Stimulated activated naive B cell treated with anti-CD40 and anti-IgM and Interleukin-4, amounts not matched to agents 10 μg/mL and 1 μg/mL and 100 μg/mL, for 72 hours (primary cell): Measurements from ENCODE around the gene THPO.

Experiments
- ATAC-seq, 2 donors: fragments of 150-1000 bp; cut with Tn5 transposase; replicated peaks; 2 replicates each; pipeline ENCODE4 v1.10.0; 2021; ENCODE audit warnings: moderate library complexity in 1 of 2
- DNase-seq: peaks from one replicate; pipeline ENCODE4 v3.0.0; 2021
- H3K27ac Mint-ChIP-seq: one replicate; pipeline ENCODE4 v1.8.0; 2022; ENCODE audit warnings: mild to moderate bottlenecking, mixed read lengths
- H3K27me3 Mint-ChIP-seq, 2 donors: one replicate each; pipeline ENCODE4 v1.8.0; 2022; ENCODE audit warnings: mixed read lengths in 2 of 2
- H3K36me3 Mint-ChIP-seq, 2 donors: one replicate each; pipeline ENCODE4 v1.8.0; 2022; ENCODE audit warnings: mixed read lengths in 2 of 2, mild to moderate bottlenecking in 1 of 2
- H3K4me1 Mint-ChIP-seq, 2 donors: one replicate each; pipeline ENCODE4 v1.8.0; 2022; ENCODE audit warnings: mixed read lengths in 2 of 2, mild to moderate bottlenecking in 1 of 2
- H3K4me3 Mint-ChIP-seq, 2 donors: one replicate each; pipeline ENCODE4 v1.8.0; 2022; ENCODE audit warnings: mild to moderate bottlenecking in 2 of 2, mixed read lengths in 2 of 2, moderate library complexity in 1 of 2
- H3K9me3 Mint-ChIP-seq, 2 donors: one replicate each; pipeline ENCODE4 v1.8.0; 2022; ENCODE audit warnings: mixed read lengths in 2 of 2, mild to moderate bottlenecking in 1 of 2

THPO gene

GRCh38 chr3:184354121-184354728 is 23.8 kb downstream of the THPO start:
- Mint-ChIP-seq H3K4me1 (no peaks in the 10 kb centered on the region), H3K27me3 (no peaks in the 10 kb centered on the region), H3K36me3 (peaks cover 22 to 33% of the 10 kb centered on the region in 2 donors), H3K9me3 (no peaks in the 10 kb centered on the region), H3K4me3 (no peak overlapping the region), H3K27ac (no peak overlapping the region)
- ATAC-seq, result peak; percentile 79 to 84
- DNase-seq, result no peak

DNA sequence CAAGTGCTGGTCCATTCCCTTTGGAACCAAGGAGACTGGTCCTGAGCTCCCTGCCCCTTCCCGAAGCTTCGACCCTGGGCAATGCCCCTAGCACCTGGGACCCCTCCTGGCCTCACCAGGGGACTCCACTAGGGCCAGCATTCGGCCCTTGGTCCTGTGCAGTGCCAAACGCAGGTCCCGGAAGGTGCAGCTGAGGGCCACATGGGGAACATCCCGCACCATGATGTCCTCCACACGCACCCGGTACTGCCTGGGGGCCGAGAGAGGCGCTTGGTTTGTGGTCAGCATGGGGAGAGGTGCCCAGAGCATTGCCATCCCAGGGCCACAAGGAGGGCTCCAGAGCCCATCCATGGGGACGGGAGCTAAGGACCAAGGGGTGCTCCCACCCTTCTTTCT is 24.5 kb downstream of the THPO start:
- no peak for ATAC-seq
- Mint-ChIP-seq H3K27me3 (no peaks in the 10 kb centered on the region), H3K4me3 (no peak overlapping the region)

GRCh38 chr3:184352897-184353545 is 25.0 kb downstream of the THPO start:
- peaks cover 20 to 30% of the 10 kb centered on the region in 2 donors for H3K36me3 Mint-ChIP-seq
- no peak overlapping the region for H3K27ac Mint-ChIP-seq
- H3K4me1 Mint-ChIP-seq, result no peaks in the 10 kb centered on the region
- H3K27me3 Mint-ChIP-seq, result no peaks in the 10 kb centered on the region
- H3K9me3 Mint-ChIP-seq, result no peaks in the 10 kb centered on the region
- ATAC-seq (no peak), DNase-seq (no peak)
- H3K4me3 Mint-ChIP-seq, result no peak overlapping the region

More for the DNA sequence above, 24.5 kb downstream of the THPO start:
- Mint-ChIP-seq H3K9me3 (no peaks in the 10 kb centered on the region), H3K27ac (no peak overlapping the region), H3K4me1 (no peaks in the 10 kb centered on the region), H3K36me3 (peaks cover 23 to 33% of the 10 kb centered on the region in 2 donors)
- no peak for DNase-seq

DNA sequence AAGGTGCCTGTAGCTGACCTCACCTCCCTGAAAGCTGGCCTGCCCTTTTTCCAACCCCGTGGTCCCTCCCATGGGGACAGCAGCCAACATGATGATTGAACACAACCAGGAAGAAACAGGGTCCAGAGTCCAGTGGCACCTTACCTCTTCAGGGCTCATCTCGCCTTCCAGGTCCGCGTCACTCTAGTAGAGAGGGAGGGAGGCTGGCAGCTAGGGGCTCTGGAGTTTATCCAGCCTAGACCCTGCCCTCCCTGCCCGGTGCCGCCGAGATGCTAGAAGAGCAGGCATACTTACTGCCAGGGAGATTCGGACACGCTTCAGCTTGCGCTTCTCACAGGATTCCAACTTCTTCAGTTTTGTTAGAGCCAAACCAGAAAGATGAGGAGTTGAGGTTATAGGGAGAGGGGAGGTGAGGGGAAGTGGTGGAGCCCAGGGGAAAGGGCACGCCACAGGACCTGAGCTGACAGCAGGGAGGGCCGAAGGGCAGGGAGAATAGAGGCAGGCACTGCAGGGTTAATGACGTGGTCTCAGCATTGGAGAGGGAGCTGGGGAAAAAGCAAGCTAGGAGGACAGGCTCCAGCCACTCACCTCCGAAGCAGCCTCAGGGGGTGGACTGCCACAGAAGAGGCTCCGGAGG is 25.7 kb downstream of the THPO start:
- H3K36me3 Mint-ChIP-seq, result peaks cover 20 to 29% of the 10 kb centered on the region in 2 donors
- no peak overlapping the region for H3K27ac Mint-ChIP-seq
- no peaks in the 10 kb centered on the region for H3K9me3 Mint-ChIP-seq
- no peaks in the 10 kb centered on the region for H3K27me3 Mint-ChIP-seq
- ATAC-seq (no peak), DNase-seq (no peak)
- no peaks in the 10 kb centered on the region for H3K4me1 Mint-ChIP-seq
- H3K4me3 Mint-ChIP-seq, result no peak overlapping the region

GRCh38 chr3:184351511-184352148 is 26.4 kb downstream of the THPO start:
- Mint-ChIP-seq H3K27ac (no peak overlapping the region), H3K4me1 (no peaks in the 10 kb centered on the region), H3K4me3 (no peak overlapping the region), H3K27me3 (no peaks in the 10 kb centered on the region), H3K36me3 (peaks cover 16 to 30% of the 10 kb centered on the region in 2 donors), H3K9me3 (no peaks in the 10 kb centered on the region)
- ATAC-seq (no peak), DNase-seq (no peak)

GRCh38 chr3:184350618-184351017 is 27.4 kb downstream of the THPO start:
- no peak overlapping the region for H3K4me3 Mint-ChIP-seq
- ATAC-seq, result no peak
- H3K36me3 Mint-ChIP-seq, result peaks cover 17 to 32% of the 10 kb centered on the region in 2 donors
- no peaks in the 10 kb centered on the region for H3K9me3 Mint-ChIP-seq
- H3K27me3 Mint-ChIP-seq, result no peaks in the 10 kb centered on the region
- DNase-seq, result no peak
- peaks cover 0 to 1% of the 10 kb centered on the region in 2 donors for H3K4me1 Mint-ChIP-seq
- no peak overlapping the region for H3K27ac Mint-ChIP-seq

DNA sequence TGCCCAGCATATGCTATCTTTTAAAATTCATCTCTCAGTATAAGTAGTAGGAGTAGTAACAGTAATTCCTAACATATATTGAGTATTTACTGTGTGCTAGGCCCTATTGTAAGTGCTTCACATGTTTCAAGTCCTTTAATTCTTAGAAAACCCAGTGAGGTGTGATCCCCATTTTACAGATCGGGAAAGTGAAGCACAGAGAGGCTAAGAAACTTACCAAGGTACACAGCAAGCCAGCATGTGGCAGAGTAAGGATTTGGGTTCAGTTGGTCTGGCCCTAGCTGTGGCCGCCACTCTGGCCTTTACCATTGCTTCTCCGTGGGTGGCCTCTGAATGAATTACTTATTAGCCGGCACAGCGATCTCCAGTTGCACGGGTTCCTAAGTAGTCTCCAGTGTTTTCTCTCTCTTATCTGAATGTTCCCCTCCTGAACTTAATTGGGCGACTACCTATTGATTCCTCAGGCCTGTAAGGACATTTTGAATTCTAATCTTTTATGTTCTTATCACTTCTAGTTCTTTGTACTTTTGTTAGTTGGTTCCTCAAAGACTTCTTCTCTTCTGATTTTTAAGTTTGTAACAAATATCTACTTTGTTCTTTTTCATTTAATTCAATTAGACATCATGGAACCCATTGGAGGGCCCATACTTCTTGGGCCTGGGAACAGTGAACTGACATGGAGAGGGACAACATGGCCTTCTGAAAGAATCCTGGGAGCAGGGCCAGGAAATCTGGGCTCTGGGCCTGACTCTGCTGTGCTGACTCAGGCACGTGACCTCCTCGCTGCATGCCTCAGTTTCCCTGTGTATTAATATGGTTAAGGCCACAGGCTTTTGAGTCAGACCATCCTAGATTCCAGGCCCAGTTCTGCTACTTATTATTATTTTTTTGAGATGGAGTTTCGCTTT is 28.2 kb downstream of the THPO start:
- no peak overlapping the region for H3K27ac Mint-ChIP-seq
- no peaks in the 10 kb centered on the region for H3K27me3 Mint-ChIP-seq
- peaks cover 0 to 4% of the 10 kb centered on the region in 2 donors for H3K4me1 Mint-ChIP-seq
- ATAC-seq (no peak), DNase-seq (no peak)
- no peak overlapping the region for H3K4me3 Mint-ChIP-seq
- no peaks in the 10 kb centered on the region for H3K9me3 Mint-ChIP-seq
- H3K36me3 Mint-ChIP-seq, result peaks cover 19 to 30% of the 10 kb centered on the region in 2 donors

- no peak overlapping the region for H3K27ac Mint-ChIP-seq
- DNase-seq (no peak), ATAC-seq (no peak)
- no peaks in the 10 kb centered on the region for H3K27me3 Mint-ChIP-seq
- H3K4me1 Mint-ChIP-seq, result peaks cover 0 to 4% of the 10 kb centered on the region in 2 donors
- peaks cover 20 to 33% of the 10 kb centered on the region in 2 donors for H3K36me3 Mint-ChIP-seq
- H3K4me3 Mint-ChIP-seq, result no peak overlapping the region
- no peaks in the 10 kb centered on the region for H3K9me3 Mint-ChIP-seq
Observed at GRCh38 chr3:184348057-184348382, 30.0 kb downstream of the THPO start.

GRCh38 chr3:184347321-184348056 is 30.5 kb downstream of the THPO start:
- Mint-ChIP-seq H3K27me3 (no peaks in the 10 kb centered on the region), H3K36me3 (peaks cover 21 to 34% of the 10 kb centered on the region in 2 donors), H3K9me3 (no peaks in the 10 kb centered on the region), H3K4me1 (peaks cover 0 to 4% of the 10 kb centered on the region in 2 donors), H3K27ac (no peak overlapping the region), H3K4me3 (no peak overlapping the region)
- DNase-seq (no peak), ATAC-seq (no peak)

- peaks cover 0 to 4% of the 10 kb centered on the region in 2 donors for H3K4me1 Mint-ChIP-seq
- DNase-seq (no peak), ATAC-seq (no peak)
- H3K27me3 Mint-ChIP-seq, result no peaks in the 10 kb centered on the region
- H3K9me3 Mint-ChIP-seq, result no peaks in the 10 kb centered on the region
- H3K4me3 Mint-ChIP-seq, result no peak overlapping the region
- H3K36me3 Mint-ChIP-seq, result peaks cover 19 to 30% of the 10 kb centered on the region in 2 donors
- no peak overlapping the region for H3K27ac Mint-ChIP-seq
Observed at GRCh38 chr3:184346480-184347190, 31.4 kb downstream of the THPO start.

DNA sequence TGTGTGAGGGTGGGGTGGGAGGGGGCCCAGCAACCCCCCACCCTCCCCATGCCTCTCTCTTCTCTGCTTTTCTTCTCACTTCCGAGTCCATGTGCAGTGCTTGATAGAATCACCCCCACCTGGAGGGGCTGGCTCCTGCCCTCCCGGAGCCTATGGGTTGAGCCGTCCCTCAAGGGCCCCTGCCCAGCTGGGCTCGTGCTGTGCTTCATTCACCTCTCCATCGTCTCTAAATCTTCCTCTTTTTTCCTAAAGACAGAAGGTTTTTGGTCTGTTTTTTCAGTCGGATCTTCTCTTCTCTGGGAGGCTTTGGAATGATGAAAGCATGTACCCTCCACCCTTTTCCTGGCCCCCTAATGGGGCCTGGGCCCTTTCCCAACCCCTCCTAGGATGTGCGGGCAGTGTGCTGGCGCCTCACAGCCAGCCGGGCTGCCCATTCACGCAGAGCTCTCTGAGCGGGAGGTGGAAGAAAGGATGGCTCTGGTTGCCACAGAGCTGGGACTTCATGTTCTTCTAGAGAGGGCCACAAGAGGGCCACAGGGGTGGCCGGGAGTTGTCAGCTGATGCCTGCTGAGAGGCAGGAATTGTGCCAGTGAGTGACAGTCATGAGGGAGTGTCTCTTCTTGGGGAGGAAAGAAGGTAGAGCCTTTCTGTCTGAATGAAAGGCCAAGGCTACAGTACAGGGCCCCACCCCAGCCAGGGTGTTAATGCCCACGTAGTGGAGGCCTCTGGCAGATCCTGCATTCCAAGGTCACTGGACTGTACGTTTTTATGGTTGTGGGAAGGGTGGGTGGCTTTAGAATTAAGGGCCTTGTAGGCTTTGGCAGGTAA is 32.5 kb downstream of the THPO start:
- Mint-ChIP-seq H3K27ac (no peak overlapping the region), H3K4me1 (peaks cover 4 to 6% of the 10 kb centered on the region in 2 donors), H3K27me3 (no peaks in the 10 kb centered on the region), H3K4me3 (no peak overlapping the region), H3K36me3 (peaks cover 22 to 29% of the 10 kb centered on the region in 2 donors), H3K9me3 (no peaks in the 10 kb centered on the region)
- ATAC-seq (peak; percentile 83 to 85), DNase-seq (no peak)

DNA sequence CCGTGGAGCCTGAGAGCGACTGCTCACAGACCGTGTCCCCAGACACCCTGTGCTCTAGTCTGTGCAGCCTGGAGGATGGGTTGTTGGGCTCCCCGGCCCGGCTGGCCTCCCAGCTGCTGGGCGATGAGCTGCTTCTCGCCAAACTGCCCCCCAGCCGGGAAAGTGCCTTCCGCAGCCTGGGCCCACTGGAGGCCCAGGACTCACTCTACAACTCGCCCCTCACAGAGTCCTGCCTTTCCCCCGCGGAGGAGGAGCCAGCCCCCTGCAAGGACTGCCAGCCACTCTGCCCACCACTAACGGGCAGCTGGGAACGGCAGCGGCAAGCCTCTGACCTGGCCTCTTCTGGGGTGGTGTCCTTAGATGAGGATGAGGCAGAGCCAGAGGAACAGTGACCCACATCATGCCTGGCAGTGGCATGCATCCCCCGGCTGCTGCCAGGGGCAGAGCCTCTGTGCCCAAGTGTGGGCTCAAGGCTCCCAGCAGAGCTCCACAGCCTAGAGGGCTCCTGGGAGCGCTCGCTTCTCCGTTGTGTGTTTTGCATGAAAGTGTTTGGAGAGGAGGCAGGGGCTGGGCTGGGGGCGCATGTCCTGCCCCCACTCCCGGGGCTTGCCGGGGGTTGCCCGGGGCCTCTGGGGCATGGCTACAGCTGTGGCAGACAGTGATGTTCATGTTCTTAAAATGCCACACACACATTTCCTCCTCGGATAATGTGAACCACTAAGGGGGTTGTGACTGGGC is 33.3 kb downstream of the THPO start:
- H3K27me3 Mint-ChIP-seq, result no peaks in the 10 kb centered on the region
- DNase-seq (no peak), ATAC-seq (no peak)
- no peak overlapping the region for H3K27ac Mint-ChIP-seq
- no peaks in the 10 kb centered on the region for H3K9me3 Mint-ChIP-seq
- peaks cover 22 to 31% of the 10 kb centered on the region in 2 donors for H3K36me3 Mint-ChIP-seq
- no peak overlapping the region for H3K4me3 Mint-ChIP-seq
- peaks cover 4 to 7% of the 10 kb centered on the region in 2 donors for H3K4me1 Mint-ChIP-seq
